Measurements from ENCODE around the gene FCGR1A.
"Not testable (repeated sequence)": the region's sequence is repeated elsewhere in the genome, so short reads cannot be mapped to it uniquely, and the experiment has no call there.

DNA sequence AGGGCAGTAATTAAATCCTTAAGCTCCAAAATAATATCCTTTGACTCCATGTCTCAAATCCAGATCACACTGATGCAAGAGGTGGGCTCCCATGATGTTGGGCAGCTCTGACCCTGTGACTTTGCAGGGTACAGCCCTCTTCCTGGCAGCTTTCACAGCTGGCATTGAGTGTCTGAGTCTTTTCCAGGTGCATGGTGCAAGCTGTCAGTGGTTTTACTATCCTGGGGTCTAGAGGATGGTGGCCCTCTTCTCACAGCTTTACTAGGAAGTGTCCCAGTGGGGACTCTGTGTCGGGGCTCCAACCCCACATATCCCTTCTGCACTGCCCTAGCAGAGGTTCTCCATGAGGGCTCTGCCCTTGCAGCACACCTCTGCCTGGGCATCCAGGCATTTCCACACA lies 16.3 kb upstream of the FCGR1A start:
- TF ChIP-seq, protein P1, sequence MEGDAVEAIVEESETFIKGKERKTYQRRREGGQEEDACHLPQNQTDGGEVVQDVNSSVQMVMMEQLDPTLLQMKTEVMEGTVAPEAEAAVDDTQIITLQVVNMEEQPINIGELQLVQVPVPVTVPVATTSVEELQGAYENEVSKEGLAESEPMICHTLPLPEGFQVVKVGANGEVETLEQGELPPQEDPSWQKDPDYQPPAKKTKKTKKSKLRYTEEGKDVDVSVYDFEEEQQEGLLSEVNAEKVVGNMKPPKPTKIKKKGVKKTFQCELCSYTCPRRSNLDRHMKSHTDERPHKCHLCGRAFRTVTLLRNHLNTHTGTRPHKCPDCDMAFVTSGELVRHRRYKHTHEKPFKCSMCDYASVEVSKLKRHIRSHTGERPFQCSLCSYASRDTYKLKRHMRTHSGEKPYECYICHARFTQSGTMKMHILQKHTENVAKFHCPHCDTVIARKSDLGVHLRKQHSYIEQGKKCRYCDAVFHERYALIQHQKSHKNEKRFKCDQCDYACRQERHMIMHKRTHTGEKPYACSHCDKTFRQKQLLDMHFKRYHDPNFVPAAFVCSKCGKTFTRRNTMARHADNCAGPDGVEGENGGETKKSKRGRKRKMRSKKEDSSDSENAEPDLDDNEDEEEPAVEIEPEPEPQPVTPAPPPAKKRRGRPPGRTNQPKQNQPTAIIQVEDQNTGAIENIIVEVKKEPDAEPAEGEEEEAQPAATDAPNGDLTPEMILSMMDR (IDR thresholded peaks at IDR 0.05): not testable (repeated sequence)
- not testable (repeated sequence) for TF ChIP-seq POLR2A (IDR thresholded peaks at IDR 0.05)
